HG03457 (cell line): Measurements from ENCODE around the gene RXFP4.
A peak's percentile ranks its signal among the peaks of the same experiment; 100 is the strongest.
"Not testable (repeated sequence)": the region's sequence is repeated elsewhere in the genome, so short reads cannot be mapped to it uniquely, and the experiment has no call there.

Source experiments
- ATAC-seq: cut with Tn5 transposase; IDR thresholded peaks from one replicate; pipeline ENCODE4 v1.9.1; 2021; ENCODE audit warnings: moderate number of reproducible peaks; ENCODE audit not compliant: unreplicated experiment

RXFP4 gene

GRCh38 chr1:155930725-155931124 lies 10.7 kb upstream of the RXFP4 start:
- ATAC-seq = not testable (repeated sequence)

- ATAC-seq = no peak
These were observed 10.0 kb upstream of the RXFP4 start for GRCh38 chr1:155931332-155932038.

GRCh38 chr1:155932081-155932480 lies 9.4 kb upstream of the RXFP4 start:
- ATAC-seq = no peak

- no peak for ATAC-seq
These were observed 9.0 kb upstream of the RXFP4 start for GRCh38 chr1:155932487-155932886.

GRCh38 chr1:155933591-155934096 lies 7.8 kb upstream of the RXFP4 start:
- no peak for ATAC-seq

- peak; percentile 71 for ATAC-seq
These were observed 7.1 kb upstream of the RXFP4 start, which contains the start of gene KHDC4 for GRCh38 chr1:155934097-155934935. Gene KHDC4 (minus strand): TSS chr1:155934413. CDS start chr1:155934373, 40 bp downstream.

GRCh38 chr1:155934936-155935590 lies 6.4 kb upstream of the RXFP4 start:
- ATAC-seq = no peak

- no peak for ATAC-seq
These were observed 3.2 kb upstream of the RXFP4 start for GRCh38 chr1:155938220-155938627.

- ATAC-seq = no peak
These were observed 901 bp upstream of the RXFP4 start for GRCh38 chr1:155940482-155940992.

- no peak for ATAC-seq
These were observed 550 bp downstream of the RXFP4 start for GRCh38 chr1:155941845-155942531.

- no peak for ATAC-seq
These were observed 1.2 kb downstream of the RXFP4 start for GRCh38 chr1:155942578-155943141.

- no peak for ATAC-seq
These were observed 3.0 kb downstream of the RXFP4 start for GRCh38 chr1:155944444-155944799.

GRCh38 chr1:155946633-155947219 lies 5.3 kb downstream of the RXFP4 start:
- ATAC-seq = no peak

GRCh38 chr1:155947292-155947691 lies 5.9 kb downstream of the RXFP4 start:
- ATAC-seq = no peak

GRCh38 chr1:155947741-155948140 lies 6.3 kb downstream of the RXFP4 start:
- no peak for ATAC-seq

GRCh38 chr1:155950829-155951228 lies 9.4 kb downstream of the RXFP4 start:
- no peak for ATAC-seq

- ATAC-seq = no peak
These were observed 10.5 kb downstream of the RXFP4 start for GRCh38 chr1:155951753-155952504.

GRCh38 chr1:155952505-155952890 lies 11.1 kb downstream of the RXFP4 start:
- no peak for ATAC-seq

GRCh38 chr1:155954645-155955044 lies 13.2 kb downstream of the RXFP4 start:
- no peak for ATAC-seq
